HPDE6-E6E7 (cell line): ENCODE data around the gene CTNNA2.
"Not testable (repeated sequence)": the region's sequence is repeated elsewhere in the genome, so short reads cannot be mapped to it uniquely, and the experiment has no call there.

ENCODE experiments used
- DNase-seq: peaks from one replicate; pipeline ENCODE4 v3.0.0; 2011; ENCODE audit warnings: missing footprints; ENCODE audit errors: extremely low spot score

The CTNNA2 gene

DNA sequence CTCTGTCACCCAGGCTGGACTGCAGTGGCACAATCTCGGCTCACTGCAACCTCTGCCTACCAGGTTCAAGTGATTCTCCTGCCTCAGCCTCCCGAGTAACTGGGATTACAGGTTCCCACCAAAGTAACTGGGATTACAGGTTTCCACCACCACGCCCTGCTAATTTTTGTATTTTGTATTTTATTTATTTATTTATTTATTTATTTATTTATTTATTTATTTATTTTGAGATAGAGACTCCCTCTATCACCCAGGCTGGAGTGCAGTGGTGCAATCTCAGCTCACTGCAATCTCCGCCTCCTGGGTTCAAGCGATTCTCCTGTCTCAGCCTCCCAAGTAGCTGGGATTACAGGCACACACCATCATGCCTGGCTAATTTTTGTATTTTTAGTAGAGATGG lies 633.9 kb downstream of the CTNNA2 start:
- DNase-seq, result not testable (repeated sequence)

DNA sequence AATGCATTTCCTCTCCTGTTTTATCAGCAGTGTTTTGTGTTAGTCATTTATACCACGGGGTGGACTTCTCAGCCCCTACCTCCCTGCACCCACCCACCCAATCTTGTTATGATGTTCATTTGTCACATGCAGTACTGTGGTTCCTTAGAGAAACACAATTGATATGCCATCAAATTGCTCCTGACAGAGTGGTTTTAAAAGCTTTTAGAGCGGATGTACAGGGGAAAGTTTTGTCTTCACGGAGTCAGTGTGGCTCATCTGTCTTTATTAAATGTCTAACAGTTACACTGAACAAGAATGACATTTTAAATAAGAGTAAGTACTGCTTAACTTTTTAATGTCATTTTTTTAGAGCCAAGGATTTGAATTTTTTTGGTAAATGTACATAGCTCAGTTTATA lies 634.8 kb downstream of the CTNNA2 start:
- no peak for DNase-seq

GRCh38 chr2:80148906-80149305 lies 636.1 kb downstream of the CTNNA2 start:
- no peak for DNase-seq

DNA sequence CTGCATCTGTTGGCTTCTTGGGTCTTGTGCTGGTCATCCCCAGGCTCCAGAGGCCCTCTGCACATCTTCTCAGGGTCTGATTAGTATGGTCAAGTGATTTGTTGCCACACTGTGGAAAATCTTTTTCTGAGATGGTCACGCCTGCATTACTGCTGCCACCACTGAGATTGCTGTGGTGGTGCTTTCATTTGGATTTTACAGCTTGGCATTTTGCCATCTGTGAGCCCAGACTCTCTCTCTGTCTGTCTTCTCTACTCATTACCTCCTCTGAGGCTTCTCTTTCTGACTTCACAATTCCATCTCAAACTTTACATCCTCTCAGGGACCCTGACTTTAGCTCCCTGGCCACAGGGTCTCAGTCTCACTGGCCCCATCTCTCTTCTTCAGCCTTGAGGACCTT lies 637.1 kb downstream of the CTNNA2 start:
- DNase-seq, result no peak

GRCh38 chr2:80151248-80151647 lies 638.4 kb downstream of the CTNNA2 start:
- DNase-seq, result no peak

DNA sequence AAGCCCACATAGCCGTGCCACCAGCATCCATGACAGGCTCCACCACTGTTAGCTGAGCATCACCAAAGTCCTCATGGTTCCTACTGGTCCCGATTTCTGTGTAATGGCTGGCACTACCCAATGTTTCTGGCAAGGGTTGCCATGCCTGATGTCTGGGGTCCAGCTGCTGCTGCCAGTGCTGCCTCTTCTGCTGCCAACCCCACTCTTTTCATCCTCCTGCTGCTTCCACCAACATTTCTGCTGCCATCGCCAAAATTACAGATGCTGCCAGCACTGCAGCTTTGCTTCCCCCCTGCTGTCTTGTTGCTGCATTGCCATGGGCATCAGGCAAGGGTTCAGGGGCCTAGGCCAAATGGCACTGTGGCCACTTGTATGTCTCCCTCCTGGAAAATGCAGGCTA lies 638.8 kb downstream of the CTNNA2 start:
- DNase-seq, result no peak

- DNase-seq, result no peak
Measured at GRCh38 chr2:80153151-80153550, 640.3 kb downstream of the CTNNA2 start.

DNA sequence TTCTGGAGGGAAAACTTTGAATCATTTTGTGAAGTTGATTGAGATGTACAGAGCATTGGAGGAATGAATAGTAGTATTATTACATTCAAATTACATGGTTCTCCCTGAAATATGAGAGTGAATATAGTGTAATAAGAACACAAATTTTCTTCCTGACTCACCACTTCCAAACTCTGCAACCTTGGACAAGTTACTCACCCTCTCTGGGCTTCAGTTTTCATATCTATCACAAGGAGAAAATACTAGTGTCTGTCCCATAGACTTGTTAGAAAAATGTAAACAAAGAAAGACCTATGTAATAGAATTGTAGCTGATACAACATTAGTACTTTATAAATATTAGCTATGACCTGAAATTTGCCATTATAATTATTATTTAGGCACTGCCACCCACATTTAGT lies 640.9 kb downstream of the CTNNA2 start:
- DNase-seq, result no peak

- no peak for DNase-seq
Measured at GRCh38 chr2:80154231-80154915, 641.5 kb downstream of the CTNNA2 start.

GRCh38 chr2:80164375-80164774 lies 651.5 kb downstream of the CTNNA2 start:
- no peak for DNase-seq

GRCh38 chr2:80166483-80167171 lies 653.8 kb downstream of the CTNNA2 start:
- no peak for DNase-seq

- no peak for DNase-seq
Measured at GRCh38 chr2:80167284-80167808, 654.5 kb downstream of the CTNNA2 start.

GRCh38 chr2:80168037-80168436 lies 655.2 kb downstream of the CTNNA2 start:
- no peak for DNase-seq

DNA sequence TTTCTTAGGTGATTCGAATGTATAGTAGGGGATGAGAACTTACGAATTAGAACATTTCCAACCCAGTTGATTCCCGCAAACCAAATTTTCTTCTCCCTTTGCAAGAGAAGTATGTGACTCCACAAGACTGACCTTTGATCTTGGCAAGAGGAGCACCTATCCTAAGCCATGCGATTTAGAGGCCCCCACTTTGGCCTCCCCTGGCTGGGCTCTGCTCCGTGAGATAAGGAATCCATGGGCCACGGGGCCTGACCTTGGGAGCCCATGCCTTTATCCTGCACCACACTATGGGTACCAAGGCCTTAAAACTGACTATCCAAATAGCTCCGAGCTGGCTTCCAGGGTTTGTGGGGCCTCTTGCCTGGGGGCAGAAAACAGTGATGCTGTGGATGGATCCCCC lies 656.0 kb downstream of the CTNNA2 start:
- DNase-seq, result no peak

- DNase-seq, result no peak
Measured at GRCh38 chr2:80169811-80170594, 657.2 kb downstream of the CTNNA2 start.

- DNase-seq, result no peak
Measured at GRCh38 chr2:80185091-80185490, 672.2 kb downstream of the CTNNA2 start.

DNA sequence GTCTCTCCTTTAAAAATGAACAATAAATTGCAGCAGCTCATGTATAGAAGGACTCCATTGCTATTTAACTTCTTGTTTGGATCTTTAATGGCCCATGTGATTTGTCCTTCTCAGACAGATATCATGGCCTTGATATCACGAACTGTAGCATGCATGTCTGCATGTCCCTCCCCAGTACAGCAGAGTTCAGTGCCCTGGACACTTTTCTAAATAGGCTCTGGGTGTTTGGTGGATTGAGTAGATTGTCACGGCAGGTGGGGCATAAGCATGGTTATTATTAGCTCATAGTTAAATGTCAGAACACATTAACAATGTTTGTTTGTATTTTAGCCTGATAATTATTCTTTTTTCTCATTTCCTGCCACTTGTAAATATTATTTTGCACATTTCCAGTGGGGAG lies 673.4 kb downstream of the CTNNA2 start:
- no peak for DNase-seq

- DNase-seq, result no peak
Measured at GRCh38 chr2:80187156-80187555, 674.3 kb downstream of the CTNNA2 start.

- DNase-seq, result no peak
Measured at GRCh38 chr2:80190166-80190565, 677.3 kb downstream of the CTNNA2 start.

- no peak for DNase-seq
Measured at GRCh38 chr2:80193566-80193965, 680.7 kb downstream of the CTNNA2 start.

- no peak for DNase-seq
Measured at GRCh38 chr2:80195034-80195433, 682.2 kb downstream of the CTNNA2 start.

DNA sequence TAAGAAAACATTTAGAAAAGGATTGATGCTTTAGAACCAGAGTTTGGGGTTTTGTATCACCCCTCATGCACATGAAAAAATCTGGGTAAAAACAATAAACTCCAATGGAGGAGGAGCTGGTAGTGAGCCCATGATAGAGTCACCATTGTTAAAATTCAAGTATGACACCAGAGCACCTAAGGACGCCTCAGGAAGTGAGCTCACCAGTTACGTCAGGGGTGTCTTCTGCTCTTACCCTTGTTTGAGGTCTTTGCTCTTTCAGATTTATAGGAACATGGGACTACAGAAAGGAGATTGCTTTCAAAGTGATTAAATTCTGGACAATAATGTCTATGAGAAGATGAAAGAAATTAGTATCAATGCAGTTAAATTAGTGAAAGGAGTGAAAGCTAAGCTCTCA lies 685.2 kb downstream of the CTNNA2 start:
- DNase-seq, result no peak

DNA sequence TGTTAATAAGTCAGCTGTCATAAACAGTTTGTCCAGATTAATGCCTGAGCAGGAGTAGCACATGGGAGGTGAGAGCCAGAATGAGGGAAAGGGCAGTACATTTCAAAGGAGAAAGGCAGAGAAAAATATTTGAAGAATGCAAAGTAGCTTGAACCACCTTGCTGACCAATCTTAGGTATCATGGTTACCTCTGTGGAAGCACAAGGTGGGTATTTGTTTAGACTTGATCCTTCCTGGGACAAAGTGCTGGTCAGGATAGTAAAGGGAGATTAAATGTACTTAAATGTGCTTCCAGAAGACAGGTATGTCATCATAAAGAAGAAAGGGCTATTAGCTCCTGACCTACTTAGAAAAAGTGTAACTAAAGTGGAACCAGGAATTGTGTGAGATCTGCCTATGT lies 686.7 kb downstream of the CTNNA2 start:
- no peak for DNase-seq
